ENCODE results near the gene KIF21A.

DNA sequence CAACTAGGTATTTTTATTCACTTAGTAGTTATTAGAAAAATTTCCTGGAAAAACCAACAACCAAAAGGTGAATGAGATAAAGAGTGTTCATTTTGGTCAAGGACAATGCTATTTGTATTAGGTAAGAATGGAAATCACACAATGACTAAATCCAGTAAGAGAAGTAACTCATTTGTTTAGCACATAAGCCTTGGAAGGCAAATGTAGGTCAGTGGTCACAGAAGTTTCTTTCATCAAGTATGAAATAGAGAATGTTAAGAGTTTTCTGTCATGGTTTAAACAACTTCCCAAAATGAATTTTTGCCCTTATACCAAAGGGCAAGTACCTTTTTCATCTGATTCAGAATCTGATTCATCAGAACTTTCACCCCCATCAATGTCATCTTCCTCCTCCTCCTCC, 101.7 kb downstream of the KIF21A start:
- TF ChIP-seq CTCF (IDR thresholded peaks at IDR 0.05; ENCODE audit: poor library complexity) (no peak), EZH2 (IDR thresholded peaks at IDR 0.05; ENCODE audit: borderline replicate concordance) (no peak)
